Measurements from ENCODE around the gene LZTR1.

Gene LZTR1

DNA sequence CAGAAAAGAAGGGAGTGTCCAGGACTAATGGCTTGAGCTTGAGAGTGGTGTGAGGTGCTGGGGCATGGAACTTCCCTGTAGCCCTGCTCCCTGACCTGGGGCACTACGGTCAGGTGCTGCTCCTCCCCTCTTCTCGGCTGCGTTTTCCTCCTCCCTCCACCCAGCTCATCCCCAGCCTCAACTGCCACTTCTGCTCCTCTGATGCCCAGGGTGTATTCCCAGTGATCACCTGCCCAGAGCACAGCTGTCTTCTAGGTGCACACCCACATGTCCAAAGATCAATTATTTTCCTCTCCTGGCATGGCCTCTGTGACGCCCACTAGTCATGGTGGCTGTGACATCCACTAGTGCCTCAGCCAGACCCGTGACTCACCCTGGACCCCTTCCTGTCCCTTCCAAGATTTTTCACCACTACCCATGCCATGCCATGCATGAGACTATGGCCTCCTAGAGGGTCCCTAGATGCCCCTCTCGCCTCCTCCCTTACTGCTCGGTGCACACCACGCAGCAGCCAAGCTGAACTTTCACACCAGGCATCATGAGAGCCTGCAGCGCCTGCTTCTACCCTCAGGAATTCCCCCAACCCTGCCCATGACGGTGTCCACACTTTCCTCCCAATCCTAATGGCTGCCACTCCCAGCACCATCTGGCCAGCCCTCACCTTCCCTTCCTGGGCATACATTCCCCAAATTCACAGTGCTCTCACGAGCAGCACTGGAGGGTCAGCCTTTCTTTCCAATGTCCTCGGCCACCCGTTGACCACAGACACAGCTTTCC lies 34.7 kb downstream of the LZTR1 start:
- no peak for DNase-seq

DNA sequence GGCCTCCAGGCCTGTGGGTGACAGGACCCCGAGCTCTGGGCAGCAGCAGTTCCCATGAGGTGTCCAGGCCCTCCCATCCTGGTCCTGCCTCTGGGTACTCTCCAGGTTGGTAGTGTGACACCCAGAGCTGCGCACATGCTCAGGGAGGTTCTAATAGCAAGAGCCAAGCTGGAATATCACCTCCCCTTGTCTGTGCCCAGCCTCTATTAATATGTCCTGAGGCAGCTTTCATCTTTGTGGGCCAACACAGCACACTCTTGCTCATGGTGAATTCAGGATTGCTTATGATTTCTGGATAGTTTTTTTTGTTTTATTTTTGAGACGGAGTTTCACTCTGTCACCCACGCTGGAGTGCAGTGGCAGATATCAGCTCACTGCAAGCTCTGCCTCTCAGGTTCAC lies 36.2 kb downstream of the LZTR1 start:
- no peak for DNase-seq

DNA sequence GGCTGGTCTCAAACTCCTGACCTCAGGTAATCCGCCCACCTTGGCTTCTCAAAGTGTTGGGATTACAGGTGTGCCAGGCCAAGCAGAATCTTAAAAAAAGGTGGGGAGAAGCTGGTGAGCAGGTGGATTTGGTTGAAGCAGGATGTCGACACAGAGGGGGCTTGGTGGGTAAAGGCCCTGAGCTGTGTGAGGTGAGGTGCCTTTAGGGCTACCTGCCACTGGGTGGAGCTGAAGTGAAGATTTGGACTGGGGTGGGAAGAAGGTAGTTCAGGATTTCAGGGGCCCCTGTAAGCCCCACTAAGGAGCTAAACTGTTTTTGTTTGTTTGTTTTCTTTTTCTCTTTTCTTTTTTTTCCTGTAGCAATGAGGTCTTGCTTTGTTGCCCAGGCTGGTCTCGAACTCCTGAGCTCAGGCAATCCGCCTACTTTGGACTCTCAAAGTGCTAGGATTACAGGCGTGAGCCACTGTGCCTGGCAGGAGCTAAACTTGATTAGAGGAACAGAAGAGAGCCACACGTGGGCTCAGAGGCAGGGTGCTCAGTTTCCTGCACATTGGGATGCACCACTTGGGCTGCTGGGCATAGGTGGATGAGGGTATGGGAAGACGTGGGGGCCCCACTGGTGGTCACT lies 38.8 kb downstream of the LZTR1 start:
- DNase-seq: peak in 1 of 3 donors; percentile 20

DNA sequence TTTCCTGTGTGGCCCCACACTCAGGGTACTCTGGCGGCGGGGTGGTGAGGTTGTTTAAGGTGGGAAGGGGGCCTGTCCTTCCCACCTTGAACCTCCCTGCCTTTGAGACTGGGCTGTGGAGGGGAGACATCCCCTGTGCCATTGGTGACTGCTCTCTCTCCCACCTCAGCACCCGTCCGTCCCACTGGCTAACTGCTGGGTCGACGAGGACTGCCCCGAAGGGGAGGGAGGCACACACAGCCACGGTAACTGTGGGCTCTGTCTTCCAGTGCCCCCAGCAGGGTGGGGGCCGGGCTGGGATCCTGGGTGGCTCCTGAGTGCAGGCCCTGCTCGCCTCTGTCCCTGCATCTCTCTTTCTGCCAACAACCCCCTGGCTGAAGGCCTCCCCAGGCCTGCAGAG lies 40.4 kb downstream of the LZTR1 start:
- no peak for DNase-seq

DNA sequence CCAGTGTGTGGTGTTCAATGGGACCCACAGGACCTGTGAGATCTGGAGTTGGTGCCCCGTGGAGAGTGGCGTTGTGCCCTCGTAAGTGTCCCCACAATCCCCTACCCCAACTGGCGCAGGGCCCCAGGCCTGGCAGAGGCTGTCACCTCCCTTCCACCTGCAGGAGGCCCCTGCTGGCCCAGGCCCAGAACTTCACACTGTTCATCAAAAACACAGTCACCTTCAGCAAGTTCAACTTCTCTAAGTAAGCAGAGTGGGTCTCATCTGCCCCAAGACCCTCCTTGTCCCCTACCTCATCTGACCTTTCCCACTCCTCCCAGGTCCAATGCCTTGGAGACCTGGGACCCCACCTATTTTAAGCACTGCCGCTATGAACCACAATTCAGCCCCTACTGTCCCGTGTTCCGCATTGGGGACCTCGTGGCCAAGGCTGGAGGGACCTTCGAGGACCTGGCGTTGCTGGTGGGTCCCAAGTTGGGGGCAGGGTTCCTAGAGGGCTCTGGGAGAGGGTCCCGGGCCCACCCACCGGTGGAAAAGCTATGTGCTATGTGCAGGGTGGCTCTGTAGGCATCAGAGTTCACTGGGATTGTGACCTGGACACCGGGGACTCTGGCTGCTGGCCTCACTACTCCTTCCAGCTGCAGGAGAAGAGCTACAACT lies 41.0 kb downstream of the LZTR1 start:
- no peak for DNase-seq

DNA sequence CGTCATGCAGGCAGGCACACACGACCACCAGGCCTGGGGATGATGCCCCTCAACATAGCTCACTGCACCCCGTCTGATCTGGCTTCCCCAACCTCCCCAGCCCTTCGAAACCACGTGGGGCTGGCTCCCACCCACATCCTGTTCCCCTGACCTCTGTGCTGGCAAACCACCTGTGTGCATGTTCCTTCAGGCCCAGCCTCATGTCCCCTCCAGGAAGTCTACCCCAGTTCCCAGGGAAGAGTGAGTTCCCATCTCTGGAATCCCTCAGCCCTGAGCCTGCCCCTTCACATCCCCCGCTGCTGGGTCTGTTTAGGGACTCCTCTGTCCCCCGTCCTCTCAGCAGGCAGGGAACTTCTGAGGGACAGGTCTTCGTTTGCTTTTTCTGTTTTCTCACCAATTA lies 43.2 kb downstream of the LZTR1 start:
- no peak for DNase-seq

DNA sequence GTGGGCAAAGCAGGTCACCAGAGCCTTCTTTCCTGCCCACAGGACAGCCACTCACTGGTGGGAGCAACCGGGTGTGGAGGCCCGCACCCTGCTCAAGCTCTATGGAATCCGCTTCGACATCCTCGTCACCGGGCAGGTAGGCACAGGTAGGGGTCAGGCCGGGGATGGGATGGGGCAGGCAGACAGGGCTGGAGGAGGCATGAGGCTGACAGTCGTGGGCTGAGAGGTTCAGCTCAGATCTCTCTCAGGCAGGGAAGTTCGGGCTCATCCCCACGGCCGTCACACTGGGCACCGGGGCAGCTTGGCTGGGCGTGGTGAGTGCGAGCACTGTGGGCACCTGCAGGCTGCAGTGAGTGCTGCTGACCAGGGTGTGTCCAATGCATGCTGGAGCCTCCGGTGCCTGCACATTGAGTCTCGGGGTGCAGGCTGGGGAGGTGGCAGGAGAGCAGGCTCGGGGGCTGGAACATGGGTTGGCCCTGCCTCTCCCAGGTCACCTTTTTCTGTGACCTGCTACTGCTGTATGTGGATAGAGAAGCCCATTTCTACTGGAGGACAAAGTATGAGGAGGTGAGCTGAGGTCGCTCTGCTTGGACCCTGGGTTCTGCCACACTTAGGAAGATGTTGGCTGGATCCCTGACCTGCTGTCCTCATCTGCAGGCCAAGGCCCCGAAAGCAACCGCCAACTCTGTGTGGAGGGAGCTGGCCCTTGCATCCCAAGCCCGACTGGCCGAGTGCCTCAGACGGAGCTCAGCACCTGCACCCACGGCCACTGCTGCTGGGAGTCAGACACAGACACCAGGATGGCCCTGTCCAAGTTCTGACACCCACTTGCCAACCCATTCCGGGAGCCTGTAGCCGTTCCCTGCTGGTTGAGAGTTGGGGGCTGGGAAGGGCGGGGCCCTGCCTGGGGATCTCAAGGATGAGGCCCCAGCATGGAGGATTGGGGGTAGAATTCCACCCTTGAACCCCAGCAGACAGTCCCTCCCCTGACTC lies 44.0 kb downstream of the LZTR1 start:
- no peak for DNase-seq

DNA sequence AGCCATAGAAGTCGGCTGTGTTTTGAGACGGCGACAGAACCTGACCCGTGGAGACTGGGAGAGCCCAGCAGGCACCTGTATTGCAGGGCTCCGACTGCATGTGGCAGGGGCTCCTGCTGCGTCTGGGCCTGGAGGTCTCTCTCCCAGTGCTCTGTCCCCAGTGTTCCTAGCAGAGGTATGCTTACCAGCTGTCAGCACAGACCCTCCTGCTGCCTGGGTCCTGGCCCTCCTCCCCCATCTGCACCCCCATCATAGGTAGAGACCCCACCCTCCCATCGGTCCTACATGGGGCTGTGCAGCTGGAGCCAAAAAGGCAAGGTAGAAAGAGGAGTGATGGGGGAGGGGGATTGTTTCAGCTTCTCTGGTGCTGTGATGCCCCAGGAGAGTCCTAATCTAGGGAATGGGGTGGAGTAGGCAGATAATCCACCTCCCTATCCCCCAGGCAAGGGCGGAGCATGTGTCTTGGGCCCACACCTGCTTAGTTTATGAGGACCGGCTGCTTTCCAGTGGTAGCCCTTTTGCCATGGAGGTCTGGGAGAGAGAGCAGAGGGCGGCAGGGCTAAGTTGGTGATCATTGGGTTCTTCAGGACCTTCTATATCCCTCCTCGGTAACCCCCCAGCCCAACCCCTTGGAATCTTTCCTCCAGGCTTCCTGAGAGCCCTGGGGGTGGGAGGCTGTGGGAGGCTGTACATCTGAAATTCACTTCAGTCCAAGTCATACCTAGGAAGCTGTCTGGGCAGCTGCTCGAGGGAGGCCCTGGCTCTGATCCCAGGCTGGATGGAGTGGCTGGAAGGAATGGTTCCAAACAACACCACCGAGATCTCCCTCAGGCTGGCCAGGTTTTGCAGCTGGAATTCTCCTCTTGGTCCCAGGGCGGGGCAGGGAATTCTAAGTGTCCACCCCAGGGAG lies 44.9 kb downstream of the LZTR1 start:
- no peak for DNase-seq

DNA sequence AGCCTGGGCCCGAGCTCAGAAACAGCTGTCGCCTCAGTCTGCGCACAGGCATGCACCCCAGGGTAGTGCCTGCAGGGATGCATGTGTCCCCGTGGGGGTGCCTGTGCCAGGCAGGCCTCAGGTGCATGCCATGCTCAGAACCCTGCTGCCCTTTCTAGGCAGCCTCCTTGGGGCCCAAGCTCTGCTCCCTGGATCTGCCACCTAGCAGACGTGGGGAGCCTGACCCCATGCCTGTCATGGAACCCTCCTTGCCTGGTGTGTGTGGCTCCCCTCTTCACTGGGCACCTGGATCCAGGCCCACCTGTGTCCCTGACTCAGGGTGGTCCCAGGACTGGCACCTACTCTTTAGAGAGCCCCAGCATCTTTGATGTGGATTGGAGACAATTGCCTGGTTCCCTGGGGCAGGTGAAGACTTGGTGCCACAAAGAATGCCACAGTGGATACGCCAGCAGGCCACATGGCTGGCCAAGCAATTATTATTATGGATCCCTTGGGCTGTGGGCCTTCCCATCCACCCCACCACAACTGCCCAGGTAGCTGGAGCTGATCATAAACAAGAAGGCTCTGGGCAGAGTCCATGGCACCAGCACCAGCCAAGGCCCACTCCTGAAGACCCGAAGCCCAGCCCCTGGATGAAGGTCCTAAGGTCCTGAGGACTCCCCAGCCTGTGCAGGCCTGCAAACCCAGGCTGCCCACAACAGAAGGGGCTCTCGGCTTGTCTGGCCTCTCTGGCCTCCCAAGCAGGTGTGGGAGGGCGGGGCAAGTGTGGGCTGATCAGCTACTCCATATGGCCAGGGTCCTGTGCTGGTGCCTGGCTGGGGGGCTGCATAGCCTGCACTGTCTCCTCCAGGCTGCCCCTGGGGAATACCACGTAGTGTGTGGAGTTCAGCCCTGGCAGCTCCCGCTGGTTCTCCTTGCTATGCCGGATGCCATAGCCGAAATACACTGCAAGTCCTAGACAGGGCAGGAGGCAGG lies 46.5 kb downstream of the LZTR1 start:
- DNase-seq: no peak

DNA sequence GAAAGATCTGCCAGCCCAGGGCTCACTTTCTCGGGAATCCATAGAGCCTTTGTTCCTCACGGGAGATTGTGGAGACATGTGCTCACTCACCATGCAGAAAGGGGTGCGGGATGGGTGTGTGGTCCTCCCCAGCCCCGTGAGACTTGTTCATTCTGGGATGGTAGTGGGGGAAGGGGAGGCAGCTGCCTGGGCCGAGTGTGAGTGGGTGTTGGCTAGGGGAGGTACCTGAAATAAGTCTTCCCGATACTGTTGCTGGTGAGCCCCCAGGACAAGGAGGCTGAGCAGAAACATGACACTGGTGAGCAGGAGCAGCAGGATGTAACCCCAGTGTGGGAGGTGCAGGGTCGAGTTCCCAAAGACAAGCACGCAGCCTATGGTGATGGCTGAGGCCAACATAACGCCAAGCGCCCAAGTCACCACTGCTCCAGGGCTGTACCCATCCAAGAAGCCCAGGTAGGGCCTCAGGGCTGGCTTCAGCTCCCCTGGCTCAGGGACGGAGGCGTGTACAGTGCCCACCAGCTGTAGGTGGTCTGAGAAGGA lies 47.5 kb downstream of the LZTR1 start:
- DNase-seq: no peak

DNA sequence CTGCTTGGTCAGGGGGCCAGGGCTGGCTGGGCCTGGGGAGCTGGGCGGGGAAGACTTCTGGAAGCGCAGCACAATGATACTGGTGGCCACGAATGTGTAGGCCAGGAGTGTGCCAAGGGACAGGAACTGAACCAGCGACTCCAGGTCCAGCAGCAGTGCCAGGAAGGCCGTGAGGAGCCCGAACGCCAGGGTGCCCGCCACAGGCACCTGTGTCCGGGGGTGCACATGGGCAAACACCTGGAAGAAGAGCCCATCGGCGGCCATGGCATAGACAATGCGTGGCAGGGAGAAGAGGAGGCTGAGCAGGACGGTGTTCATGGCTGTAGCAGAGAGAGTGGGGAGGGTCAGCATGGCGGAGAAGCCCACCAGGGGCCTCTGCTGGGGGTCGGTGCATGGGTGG lies 47.9 kb downstream of the LZTR1 start:
- no peak for DNase-seq

DNA sequence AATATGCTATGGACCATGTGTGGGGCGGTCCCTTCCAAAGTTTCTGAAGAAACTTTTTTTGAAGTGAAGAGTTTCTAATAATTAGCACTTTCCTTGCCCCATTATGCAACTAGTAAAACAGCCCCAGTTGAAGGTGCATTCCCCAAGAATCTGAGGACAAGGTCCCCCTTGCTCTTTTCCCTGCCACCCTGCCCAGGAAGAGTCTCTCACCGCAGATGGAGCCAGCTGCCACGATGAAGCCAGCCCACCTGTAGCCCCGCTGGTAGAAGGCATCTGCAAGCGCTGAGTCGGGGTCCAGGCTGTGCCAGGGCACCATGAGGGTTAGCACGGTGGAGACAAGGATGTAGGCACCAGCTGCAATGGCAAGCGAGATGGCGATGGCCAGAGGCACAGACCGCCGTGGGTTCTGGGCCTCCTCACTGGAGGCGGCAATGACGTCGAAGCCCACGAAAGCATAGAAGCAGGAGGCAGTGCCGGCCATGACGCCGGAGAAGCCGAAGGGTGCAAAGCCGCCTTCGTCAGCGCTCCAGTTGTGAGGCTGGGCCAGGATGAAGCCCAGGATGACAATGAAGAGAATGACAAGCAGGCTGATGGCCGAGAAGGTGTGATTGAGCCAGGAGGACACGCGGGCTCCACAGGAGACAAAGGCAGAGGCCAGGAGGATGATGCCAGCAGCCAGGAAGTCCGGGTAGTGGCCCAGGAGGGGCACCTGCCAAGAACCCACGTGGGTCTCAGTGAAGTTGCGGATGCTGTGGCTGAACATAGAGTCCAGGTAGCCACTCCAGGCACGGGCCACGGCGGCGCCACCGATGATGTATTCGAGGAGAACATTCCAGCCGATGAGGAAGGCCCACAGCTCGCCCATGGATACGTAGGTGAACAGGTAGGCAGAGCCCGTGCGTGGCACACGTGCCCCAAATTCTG lies 48.8 kb downstream of the LZTR1 start:
- DNase-seq: no peak

DNA sequence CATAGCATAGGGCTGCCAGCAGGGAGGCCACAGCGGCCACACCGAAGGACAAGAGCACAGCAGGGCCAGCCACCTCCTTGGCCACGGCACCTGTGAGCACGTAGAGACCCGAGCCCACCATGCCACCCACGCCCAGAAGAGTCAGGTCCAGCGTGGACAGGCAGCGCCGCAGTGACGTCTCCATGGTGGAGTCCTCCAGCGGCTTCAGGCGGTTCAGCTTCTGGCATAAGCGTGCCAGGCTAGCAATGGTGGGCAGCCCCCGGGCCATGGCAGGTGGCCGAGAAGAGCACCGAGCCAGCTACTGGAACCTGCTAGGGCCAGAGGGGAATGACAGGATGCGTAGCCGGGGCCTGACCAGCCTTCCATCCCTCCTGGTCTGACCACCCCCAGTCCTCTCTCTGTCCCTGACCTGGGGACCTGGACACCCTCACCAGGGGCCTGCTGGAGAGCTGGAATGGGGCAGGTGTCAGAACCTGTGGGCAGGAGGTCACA lies 49.5 kb downstream of the LZTR1 start:
- DNase-seq: no peak

DNA sequence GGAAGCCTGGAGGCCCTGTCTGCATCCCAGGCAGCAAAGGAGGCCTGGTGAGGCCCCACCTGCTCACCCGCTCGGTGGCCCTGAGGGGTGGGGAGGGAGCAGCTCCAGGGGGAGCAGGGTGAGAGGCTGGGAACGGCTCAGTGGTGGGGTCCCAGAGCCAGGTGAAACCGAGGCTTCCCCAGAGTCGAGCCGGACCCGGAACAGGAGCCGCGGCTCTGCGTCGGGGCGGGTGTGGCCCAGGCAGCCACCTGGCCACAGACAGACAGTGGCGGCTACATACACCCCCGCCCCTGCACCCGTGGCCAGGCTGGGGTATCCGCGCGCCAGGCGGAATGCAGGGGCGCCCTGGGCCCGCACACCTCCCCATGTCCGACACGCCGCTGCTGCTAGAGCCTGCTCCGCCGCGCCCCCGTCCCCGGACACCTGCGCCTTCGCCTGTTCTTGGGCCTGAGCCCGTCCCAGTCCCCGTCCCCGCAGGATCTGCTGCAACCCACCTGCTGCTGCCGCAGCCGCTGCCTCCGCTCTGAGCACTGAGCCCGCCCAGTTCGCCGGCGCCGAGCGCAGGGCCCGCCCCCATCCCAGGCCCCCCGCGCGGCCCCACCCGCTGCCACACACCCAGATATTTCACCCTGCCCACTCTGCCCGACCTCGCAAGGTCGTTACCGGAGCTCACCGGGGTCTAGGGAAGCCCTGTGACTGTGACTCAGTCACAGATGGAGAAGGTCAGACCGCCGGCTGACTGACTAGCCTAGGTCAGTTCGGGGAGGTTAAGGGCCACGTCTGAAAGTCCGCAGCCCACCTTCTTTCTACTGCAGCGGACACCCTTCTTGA lies 50.2 kb downstream of the LZTR1 start, which contains the start of gene SLC7A4:
Gene SLC7A4 (minus strand): TSS at position 525 of the 831 bp plus-strand sequence. CDS start 749 bp downstream, outside the sequence.
- no peak for DNase-seq

DNA sequence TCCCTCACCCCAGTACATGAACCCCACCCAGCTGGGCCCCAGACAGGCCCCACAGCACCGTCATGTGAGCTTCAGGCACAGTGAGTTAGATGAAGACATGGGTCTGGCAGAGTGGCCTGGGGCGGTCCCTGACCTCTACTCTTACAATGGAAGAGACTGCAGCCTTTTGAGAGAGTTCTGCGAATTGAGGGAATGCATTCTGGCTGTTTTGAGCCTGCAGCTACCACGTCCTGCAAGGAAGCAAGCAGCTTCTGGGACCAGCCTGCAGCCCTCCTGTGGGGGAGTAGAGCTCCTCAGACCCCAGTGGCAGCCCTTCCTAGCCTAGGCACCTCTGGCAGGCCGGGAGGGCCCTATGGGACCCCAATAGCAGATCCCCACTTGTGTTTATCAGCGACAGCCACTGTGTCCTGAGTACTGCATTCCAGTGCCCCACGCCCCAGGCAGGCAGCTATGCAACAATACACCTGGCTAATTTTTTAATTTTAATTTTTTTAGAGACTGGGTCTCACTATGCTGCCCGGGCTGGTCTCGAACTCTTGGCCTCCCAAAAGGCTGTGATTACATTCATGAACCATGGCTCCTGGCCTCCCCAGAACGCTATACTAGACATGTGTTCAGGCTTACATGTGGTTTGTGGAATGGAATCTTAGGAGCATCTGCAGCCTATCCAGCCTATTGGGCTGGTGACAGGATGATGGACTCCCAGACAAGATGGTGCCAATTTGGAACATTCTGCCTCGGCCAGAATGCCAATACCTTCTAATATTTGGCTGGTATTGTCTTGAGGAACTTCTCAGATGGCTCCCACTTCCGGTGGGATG lies 51.0 kb downstream of the LZTR1 start:
- no peak for DNase-seq

DNA sequence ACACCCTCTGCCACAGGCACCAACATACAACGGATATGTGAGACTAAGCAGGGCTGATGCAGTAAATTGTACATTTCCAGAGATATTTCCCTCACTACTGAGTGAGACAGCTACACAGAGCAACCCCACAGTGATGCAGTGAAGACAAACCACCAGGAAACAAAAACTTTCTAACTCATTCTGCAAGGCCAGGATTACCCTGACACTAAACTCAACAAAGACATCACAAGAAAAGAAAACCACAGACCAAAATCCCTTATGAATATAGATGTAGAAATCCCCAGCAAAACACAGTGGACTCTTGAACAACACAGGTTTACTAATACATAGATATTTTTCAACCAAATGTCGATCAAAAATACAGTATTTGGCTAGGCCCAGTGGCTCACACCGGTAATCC lies 51.8 kb downstream of the LZTR1 start:
- DNase-seq: no peak

DNA sequence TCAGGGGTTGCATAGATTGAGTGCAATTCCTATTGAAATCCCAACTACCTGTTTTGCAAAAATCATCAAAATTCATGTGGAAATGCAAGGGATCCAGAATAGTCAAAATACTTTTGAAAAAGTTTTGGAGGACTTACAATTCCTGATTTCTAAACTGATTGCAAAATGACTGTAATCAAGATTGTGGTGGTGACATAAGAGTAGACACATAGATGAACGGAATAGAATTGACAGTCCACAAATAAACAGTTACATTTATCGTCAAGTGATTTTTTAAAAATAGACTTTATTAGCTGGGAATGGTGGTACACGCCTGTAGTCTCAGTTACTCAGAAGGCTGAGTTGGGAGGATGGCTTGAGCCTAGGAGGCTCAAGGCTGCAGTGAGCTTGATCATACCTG lies 52.9 kb downstream of the LZTR1 start:
- DNase-seq: no peak

Data from suppressor macrophage treated with lipopolysaccharide for 1 hour (primary cell).